CD14-positive monocyte (primary cell): ENCODE results near the gene TOM1L2. TPM values are rescaled to one million over a fixed set of nuclear protein-coding genes. Genes with fewer than 3 reads are reported as not detected.

ENCODE experiments used
- DNase-seq, 3 donors: peaks; one replicate each; pipeline ENCODE4 v3.0.0-alpha.2; 2011 to 2022
- H2AFZ ChIP-seq: 2 replicates; pipeline ENCODE4 v1.6.0; 2012; ENCODE audit warnings: mild to moderate bottlenecking, low read depth, low read length, inconsistent platforms; ENCODE audit not compliant: insufficient read depth, poor library complexity, severe bottlenecking
- H3K27ac ChIP-seq, 2 donors: 1 replicate in 1 of 2; 2 replicates in 1 of 2; pipeline ENCODE4 v1.5.1; 2012 to 2013; ENCODE audit warnings: low read length in 2 of 2, control low read depth in 1 of 2, inconsistent platforms in 1 of 2, low read depth in 1 of 2, mild to moderate bottlenecking in 1 of 2
- H3K27me3 ChIP-seq, 2 donors: one replicate each; pipeline versions ENCODE4 v1.6.0 to v1.6.1; 2011 to 2013; ENCODE audit warnings: low read length in 2 of 2; ENCODE audit not compliant: control insufficient read depth in 2 of 2, insufficient read depth in 2 of 2
- H3K36me3 ChIP-seq, 2 donors: replicated peaks in 1 of 2; 1 replicate in 1 of 2; 2 replicates in 1 of 2; pipeline versions ENCODE4 v1.5.1 to v1.6.1; 2012 to 2013; ENCODE audit warnings: low read length in 2 of 2, control low read depth in 1 of 2, inconsistent platforms in 1 of 2, mild to moderate bottlenecking in 1 of 2; ENCODE audit not compliant: insufficient read depth in 2 of 2, control insufficient read depth in 1 of 2
- H3K4me1 ChIP-seq, 2 donors: 1 replicate in 1 of 2; 2 replicates in 1 of 2; pipeline versions ENCODE4 v1.5.1 to v1.6.1; 2012 to 2013; ENCODE audit warnings: low read length in 2 of 2, control low read depth in 1 of 2, inconsistent platforms in 1 of 2, mild to moderate bottlenecking in 1 of 2, moderate library complexity in 1 of 2; ENCODE audit not compliant: insufficient read depth in 2 of 2, control insufficient read depth in 1 of 2
- H3K4me2 ChIP-seq: replicated peaks from 2 replicates; pipeline ENCODE3; 2012; ENCODE audit warnings: low read length, moderate library complexity, mild to moderate bottlenecking; ENCODE audit not compliant: poor library complexity, severe bottlenecking; ENCODE audit errors: extremely low read depth
- H3K4me3 ChIP-seq, 3 experiments: fragments of 200-600 bp in 1 of 3; sonication (generic) in 1 of 3; replicated peaks in 1 of 3; 1 replicate in 2 of 3; 2 replicates in 1 of 3; pipeline ENCODE4 v1.5.1; 2011 to 2013; ENCODE audit warnings: low read length in 3 of 3, mild to moderate bottlenecking in 3 of 3, control low read depth in 2 of 3, low read depth in 2 of 3, inconsistent platforms in 1 of 3, moderate library complexity in 1 of 3
- H3K79me2 ChIP-seq: 2 replicates; pipeline ENCODE4 v1.6.0; 2012; ENCODE audit warnings: mild to moderate bottlenecking, control low read depth, inconsistent platforms, low read length, moderate library complexity; ENCODE audit not compliant: insufficient read depth
- H3K9ac ChIP-seq: 2 replicates; pipeline ENCODE4 v1.6.0; 2017; ENCODE audit warnings: low read length, mild to moderate bottlenecking; ENCODE audit not compliant: insufficient read depth, poor library complexity, severe bottlenecking
- H3K9me3 ChIP-seq, 2 donors: replicated peaks in 1 of 2; 1 replicate in 1 of 2; 2 replicates in 1 of 2; pipeline versions ENCODE4 v1.5.1 to v1.6.1; 2012 to 2013; ENCODE audit warnings: low read length in 2 of 2, control low read depth in 1 of 2; ENCODE audit not compliant: control insufficient read depth in 1 of 2, insufficient read depth in 1 of 2
- H4K20me1 ChIP-seq: 2 replicates; pipeline ENCODE4 v1.6.0; 2012; ENCODE audit warnings: mild to moderate bottlenecking, low read length, control low read depth, moderate library complexity; ENCODE audit not compliant: insufficient read depth
- H3K27ac Mint-ChIP-seq, 7 donors: one replicate each; pipeline ENCODE4 v1.8.0; 2020; ENCODE audit warnings: mild to moderate bottlenecking in 7 of 7, mixed read lengths in 7 of 7, moderate library complexity in 6 of 7, inconsistent platforms in 2 of 7
- H3K27me3 Mint-ChIP-seq, 3 donors: one replicate each; pipeline ENCODE4 v1.8.0; 2021 to 2022; ENCODE audit warnings: low read depth in 3 of 3, mild to moderate bottlenecking in 3 of 3, mixed read lengths in 3 of 3, moderate library complexity in 3 of 3, inconsistent platforms in 1 of 3
- H3K36me3 Mint-ChIP-seq, 2 donors: one replicate each; pipeline ENCODE4 v1.8.0; 2020; ENCODE audit warnings: mixed read lengths in 2 of 2, inconsistent platforms in 1 of 2, mild to moderate bottlenecking in 1 of 2
- H3K4me1 Mint-ChIP-seq: one replicate; pipeline ENCODE4 v1.8.0; 2020; ENCODE audit warnings: mild to moderate bottlenecking, mixed read lengths
- H3K4me3 Mint-ChIP-seq, 2 donors: one replicate each; pipeline ENCODE4 v1.8.0; 2020; ENCODE audit warnings: mild to moderate bottlenecking in 2 of 2, mixed read lengths in 2 of 2, moderate library complexity in 1 of 2
- H3K9me3 Mint-ChIP-seq, 7 donors: one replicate each; pipeline ENCODE4 v1.8.0; 2020 to 2022; ENCODE audit warnings: mixed read lengths in 7 of 7, mild to moderate bottlenecking in 6 of 7, moderate library complexity in 6 of 7, inconsistent platforms in 2 of 7
- CTCF ChIP-seq: fragments of 200-600 bp; IDR thresholded peaks from one replicate; pipeline ENCODE4 v1.8.0; 2022; ENCODE audit warnings: antibody characterized with exemption, mild to moderate bottlenecking
- WGBS: methylation state at CpG from one replicate; pipeline ENCODE4 v1.1.5; 2013; ENCODE audit warnings: missing lambda C conversion rate; ENCODE audit not compliant: insufficient coverage; 5-methylcytosine and 5-hydroxymethylcytosine counted together
- intact Hi-C, 2 donors: fragments of 100-400 bp; cut with micrococcal nuclease; formaldehyde crosslinking; loops; one replicate each; pipeline versions ENCODE4 v1.15.0 to v1.15.1; 2023
- polyA plus RNA-seq, 3 donors: library from polyadenylated mRNA; depleted of rRNA in 1 of 3; unstranded in 2 of 3; stranded (reverse) in 1 of 3; fragments of 300-500 nt in 2 of 3; fragments of >200 nt in 1 of 3; fragmentation: Illumina TruSeq in 2 of 3; gene quantifications; 1 replicate in 2 of 3; 2 replicates in 1 of 3; pipeline ENCODE4 v1.2.3, GENCODE V29; 2012 to 2021

Gene TOM1L2
- polyA plus RNA-seq, 3 donors, result 1.7 to 28.2 (median 2.8) TPM

GRCh38 chr17:17837380-17837821 lies 134.8 kb downstream of the TOM1L2 start:
- intact Hi-C loops, result loop anchor here in 1 of 2 donors (10.0 kb wide), 1 partner anchor 153 kb away; the partner anchor contains the start of gene RAI1
- 62% methylated on average over 3 of the region's 3 CpGs for WGBS
- no peaks in the 10 kb centered on the region for H3K9me3 ChIP-seq
- H3K36me3 Mint-ChIP-seq, result peaks cover 16% of the 10 kb centered on the region in 2 donors
- H2AFZ ChIP-seq, result no peak overlapping the region
- H3K9ac ChIP-seq, result peak overlapping the region; percentile 99
- peak overlapping the region; percentile 90 to 93 for H3K4me3 Mint-ChIP-seq
- peak overlapping the region; percentile 61 to 91 (median 81) for H3K4me3 ChIP-seq
- H3K27ac Mint-ChIP-seq, result peak overlapping the region; percentile 93 to 98 (median 96)
- H4K20me1 ChIP-seq, result peaks cover 34% of the 10 kb centered on the region
- peak overlapping the region; percentile 90 to 97 for H3K27ac ChIP-seq
- peak in 1 of 3 donors; percentile 54 for DNase-seq
- peaks cover 68 to 75% of the 10 kb centered on the region in 2 donors for H3K4me1 ChIP-seq
- H3K4me1 Mint-ChIP-seq, result peaks cover 65% of the 10 kb centered on the region
- peaks cover 0 to under 1% of the 10 kb centered on the region in 2 donors for H3K36me3 ChIP-seq
- H3K79me2 ChIP-seq, result peaks cover 41% of the 10 kb centered on the region
- H3K27me3 ChIP-seq, result no peaks in the 10 kb centered on the region
- TF ChIP-seq CTCF, result no peak
- no peaks in the 10 kb centered on the region for H3K9me3 Mint-ChIP-seq
- H3K27me3 Mint-ChIP-seq, result peaks cover 0 to 4% (median 0%) of the 10 kb centered on the region in 3 donors
- peak overlapping the region; percentile 91 for H3K4me2 ChIP-seq

- peaks cover 0 to 4% (median 0%) of the 10 kb centered on the region in 3 donors for H3K27me3 Mint-ChIP-seq
- H3K9me3 Mint-ChIP-seq, result no peaks in the 10 kb centered on the region
- no peak within 1 kb of the TSS for H2AFZ ChIP-seq
- H3K4me2 ChIP-seq, result peak within 1 kb of the TSS; percentile 91
- H3K4me1 Mint-ChIP-seq, result peaks cover 64% of the 10 kb centered on the region
- H3K4me3 Mint-ChIP-seq, result peak within 1 kb of the TSS; percentile 90 to 93
- peaks cover 21% of the 10 kb centered on the region in 2 donors for H3K36me3 Mint-ChIP-seq
- peaks cover 3 to 6% of the 10 kb centered on the region in 2 donors for H3K36me3 ChIP-seq
- peak in 2 of 3 donors; percentile 38 to 41 for DNase-seq
- intact Hi-C loops, result loop anchor here in 1 of 2 donors (10.0 kb wide), 1 partner anchor 152 kb away; the partner anchor contains the start of gene RAI1
- no peaks in the 10 kb centered on the region for H3K27me3 ChIP-seq
- H3K27ac ChIP-seq, result peak within 1 kb of the TSS; percentile 90 to 97
- no peak for TF ChIP-seq CTCF
- peak within 1 kb of the TSS; percentile 61 to 91 (median 81) for H3K4me3 ChIP-seq
- H3K9ac ChIP-seq, result peak within 1 kb of the TSS; percentile 99
- WGBS, result under 1% methylated on average over 48 of the region's 52 CpGs
- no peaks in the 10 kb centered on the region for H3K9me3 ChIP-seq
- peaks cover 39% of the 10 kb centered on the region for H4K20me1 ChIP-seq
- H3K4me1 ChIP-seq, result peaks cover 67 to 75% of the 10 kb centered on the region in 2 donors
- H3K27ac Mint-ChIP-seq, result peak within 1 kb of the TSS; percentile 93 to 98 (median 96)
- peaks cover 46% of the 10 kb centered on the region for H3K79me2 ChIP-seq
These were observed 135.3 kb downstream of the TOM1L2 start, which contains the start of gene SREBF1 for GRCh38 chr17:17836818-17837379. TSS of gene SREBF1 (minus strand) at chr17:17836986. CDS start at chr17:17836817, 169 bp downstream.
